PC-9 (cell line): Measurements from ENCODE around the gene MYLK.

Source experiments
- EZH2 ChIP-seq: fragments of 200-600 bp; sonication (generic); IDR thresholded peaks from 2 replicates; pipeline ENCODE4 v1.8.0; 2017; ENCODE audit warnings: antibody characterized with exemption, low read depth
- TF ChIP-seq, protein P1 (sequence below): fragments of 200-600 bp; sonication (generic); conservative IDR thresholded peaks from 2 replicates; pipeline ENCODE4 v1.6.1; 2017; ENCODE audit warnings: mixed run types, antibody characterized with exemption, mild to moderate bottlenecking, moderate library complexity

GRCh38 chr3:123815981-123816380 is 68.2 kb downstream of the MYLK start:
- TF ChIP-seq, protein P1, sequence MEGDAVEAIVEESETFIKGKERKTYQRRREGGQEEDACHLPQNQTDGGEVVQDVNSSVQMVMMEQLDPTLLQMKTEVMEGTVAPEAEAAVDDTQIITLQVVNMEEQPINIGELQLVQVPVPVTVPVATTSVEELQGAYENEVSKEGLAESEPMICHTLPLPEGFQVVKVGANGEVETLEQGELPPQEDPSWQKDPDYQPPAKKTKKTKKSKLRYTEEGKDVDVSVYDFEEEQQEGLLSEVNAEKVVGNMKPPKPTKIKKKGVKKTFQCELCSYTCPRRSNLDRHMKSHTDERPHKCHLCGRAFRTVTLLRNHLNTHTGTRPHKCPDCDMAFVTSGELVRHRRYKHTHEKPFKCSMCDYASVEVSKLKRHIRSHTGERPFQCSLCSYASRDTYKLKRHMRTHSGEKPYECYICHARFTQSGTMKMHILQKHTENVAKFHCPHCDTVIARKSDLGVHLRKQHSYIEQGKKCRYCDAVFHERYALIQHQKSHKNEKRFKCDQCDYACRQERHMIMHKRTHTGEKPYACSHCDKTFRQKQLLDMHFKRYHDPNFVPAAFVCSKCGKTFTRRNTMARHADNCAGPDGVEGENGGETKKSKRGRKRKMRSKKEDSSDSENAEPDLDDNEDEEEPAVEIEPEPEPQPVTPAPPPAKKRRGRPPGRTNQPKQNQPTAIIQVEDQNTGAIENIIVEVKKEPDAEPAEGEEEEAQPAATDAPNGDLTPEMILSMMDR: no peak
- TF ChIP-seq EZH2: no peak
